Activated T-cell treated with anti-CD3 and anti-CD28 coated beads for 24 hours (primary cell): ENCODE results near the gene GBP4.

Experiments used
- DNase-seq: peaks from one replicate; pipeline ENCODE4 v3.0.0-alpha.2; 2020; ENCODE audit warnings: low read depth

GBP4 gene

GRCh38 chr1:89170170-89171066 is 28.3 kb downstream of the GBP4 start:
- no peak for DNase-seq

GRCh38 chr1:89169166-89169565 is 29.6 kb downstream of the GBP4 start:
- no peak for DNase-seq

- no peak for DNase-seq
Observed at GRCh38 chr1:89167590-89168230, 31.0 kb downstream of the GBP4 start.

GRCh38 chr1:89166705-89167104 is 32.0 kb downstream of the GBP4 start:
- DNase-seq: no peak

GRCh38 chr1:89165811-89166210 is 32.9 kb downstream of the GBP4 start:
- no peak for DNase-seq

GRCh38 chr1:89151047-89151446 is 47.7 kb downstream of the GBP4 start:
- DNase-seq: no peak

- DNase-seq: no peak
Observed at GRCh38 chr1:89149976-89150375, 48.8 kb downstream of the GBP4 start.

GRCh38 chr1:89149229-89149628 is 49.5 kb downstream of the GBP4 start:
- DNase-seq: no peak

- DNase-seq: no peak
Observed at GRCh38 chr1:89147678-89148658, 50.8 kb downstream of the GBP4 start.

GRCh38 chr1:89146721-89147120 is 52.0 kb downstream of the GBP4 start:
- no peak for DNase-seq

GRCh38 chr1:89143484-89143883 is 55.3 kb downstream of the GBP4 start:
- no peak for DNase-seq

- no peak for DNase-seq
Observed at GRCh38 chr1:89142160-89142559, 56.6 kb downstream of the GBP4 start.

GRCh38 chr1:89133747-89134146 is 65.0 kb downstream of the GBP4 start:
- DNase-seq: no peak
